ENCODE data around the gene SHC4. TPM values are rescaled to one million over a fixed set of nuclear protein-coding genes. Genes with fewer than 3 reads are reported as not detected.
A peak's percentile ranks its signal among the peaks of the same experiment; 100 is the strongest.
"Not testable (repeated sequence)": the region's sequence is repeated elsewhere in the genome, so short reads cannot be mapped to it uniquely, and the experiment has no call there.

Gene SHC4
- total RNA-seq, 1 donor from 2014 or later: 35.6 TPM

- Mint-ChIP-seq H3K4me3 (ENCODE audit: unreplicated experiment) (no peak overlapping the region), H3K4me1 (ENCODE audit: low read depth) (peaks cover 19% of the 10 kb centered on the region), H3K36me3 (ENCODE audit: low read depth) (peaks cover 30% of the 10 kb centered on the region), H3K27me3 (ENCODE audit: low read depth) (no peaks in the 10 kb centered on the region), H3K27ac (ENCODE audit: unreplicated experiment) (no peak overlapping the region), H3K9me3 (ENCODE audit: low read depth) (peaks cover 5% of the 10 kb centered on the region)
- TF ChIP-seq CTCF (IDR thresholded peaks at IDR 0.05): no peak
- DNase-seq (ENCODE audit: low spot score): no peak
These were observed 47.9 kb downstream of the SHC4 start for GRCh38 chr15:48915861-48916260.

GRCh38 chr15:48914717-48915116, 49.0 kb downstream of the SHC4 start:
- peak; percentile 27 for TF ChIP-seq CTCF (IDR thresholded peaks at IDR 0.05)
- Mint-ChIP-seq H3K9me3 (ENCODE audit: low read depth) (peaks cover 15% of the 10 kb centered on the region), H3K27ac (ENCODE audit: unreplicated experiment) (no peak overlapping the region), H3K4me1 (ENCODE audit: low read depth) (peaks cover 19% of the 10 kb centered on the region), H3K27me3 (ENCODE audit: low read depth) (no peaks in the 10 kb centered on the region), H3K36me3 (ENCODE audit: low read depth) (peaks cover 30% of the 10 kb centered on the region), H3K4me3 (ENCODE audit: unreplicated experiment) (no peak overlapping the region)
- no peak for DNase-seq (ENCODE audit: low spot score)

GRCh38 chr15:48913141-48913540, 50.6 kb downstream of the SHC4 start:
- Mint-ChIP-seq H3K36me3 (ENCODE audit: low read depth) (peaks cover 33% of the 10 kb centered on the region), H3K4me3 (ENCODE audit: unreplicated experiment) (no peak overlapping the region), H3K9me3 (ENCODE audit: low read depth) (peaks cover 29% of the 10 kb centered on the region), H3K4me1 (ENCODE audit: low read depth) (peaks cover 33% of the 10 kb centered on the region), H3K27me3 (ENCODE audit: low read depth) (no peaks in the 10 kb centered on the region), H3K27ac (ENCODE audit: unreplicated experiment) (peak overlapping the region; percentile 14)
- no peak for DNase-seq (ENCODE audit: low spot score)
- no peak for TF ChIP-seq CTCF (IDR thresholded peaks at IDR 0.05)

GRCh38 chr15:48910554-48910953, 53.2 kb downstream of the SHC4 start:
- not testable (repeated sequence) for H3K4me3 Mint-ChIP-seq (ENCODE audit: unreplicated experiment); DNase-seq (ENCODE audit: low spot score); H3K27me3 Mint-ChIP-seq (ENCODE audit: low read depth); H3K27ac Mint-ChIP-seq (ENCODE audit: unreplicated experiment)
- peaks cover 32% of the 10 kb centered on the region for H3K36me3 Mint-ChIP-seq (ENCODE audit: low read depth)
- peaks cover 30% of the 10 kb centered on the region for H3K9me3 Mint-ChIP-seq (ENCODE audit: low read depth)
- peaks cover 35% of the 10 kb centered on the region for H3K4me1 Mint-ChIP-seq (ENCODE audit: low read depth)

- H3K36me3 Mint-ChIP-seq (ENCODE audit: low read depth): peaks cover 32% of the 10 kb centered on the region
- H3K27me3 Mint-ChIP-seq (ENCODE audit: low read depth); DNase-seq (ENCODE audit: low spot score); H3K4me3 Mint-ChIP-seq (ENCODE audit: unreplicated experiment): not testable (repeated sequence)
- H3K27ac Mint-ChIP-seq (ENCODE audit: unreplicated experiment): peak overlapping the region; percentile 71
- peaks cover 40% of the 10 kb centered on the region for H3K4me1 Mint-ChIP-seq (ENCODE audit: low read depth)
- peaks cover 30% of the 10 kb centered on the region for H3K9me3 Mint-ChIP-seq (ENCODE audit: low read depth)
These were observed 54.4 kb downstream of the SHC4 start for GRCh38 chr15:48909313-48909712.

GRCh38 chr15:48905847-48906246, 57.9 kb downstream of the SHC4 start:
- no peaks in the 10 kb centered on the region for H3K27me3 Mint-ChIP-seq (ENCODE audit: low read depth)
- peaks cover 25% of the 10 kb centered on the region for H3K9me3 Mint-ChIP-seq (ENCODE audit: low read depth)
- no peak overlapping the region for H3K4me3 Mint-ChIP-seq (ENCODE audit: unreplicated experiment)
- peak overlapping the region; percentile 79 for H3K27ac Mint-ChIP-seq (ENCODE audit: unreplicated experiment)
- no peak for TF ChIP-seq CTCF (IDR thresholded peaks at IDR 0.05)
- H3K36me3 Mint-ChIP-seq (ENCODE audit: low read depth): peaks cover 16% of the 10 kb centered on the region
- DNase-seq (ENCODE audit: low spot score): no peak
- peaks cover 43% of the 10 kb centered on the region for H3K4me1 Mint-ChIP-seq (ENCODE audit: low read depth)
